OCI-LY7 (cell line): ENCODE measurements around the gene UBA6.

Experiments used
- EZH2phosphoT487 ChIP-seq: fragments of 200-600 bp; sonication (generic); IDR thresholded peaks from 2 replicates; pipeline ENCODE4 v1.6.1; 2018; ENCODE audit warnings: low read depth, borderline replicate concordance, mild to moderate bottlenecking, mixed run types, antibody characterized with exemption, low read length, moderate library complexity, mixed read lengths
- TF ChIP-seq, protein P1 (sequence below): fragments of 200-600 bp; sonication (generic); conservative IDR thresholded peaks from 2 replicates; pipeline ENCODE4 v1.5.1; 2014; ENCODE audit warnings: mild to moderate bottlenecking, antibody characterized with exemption, low read length, moderate library complexity, mixed read lengths

DNA sequence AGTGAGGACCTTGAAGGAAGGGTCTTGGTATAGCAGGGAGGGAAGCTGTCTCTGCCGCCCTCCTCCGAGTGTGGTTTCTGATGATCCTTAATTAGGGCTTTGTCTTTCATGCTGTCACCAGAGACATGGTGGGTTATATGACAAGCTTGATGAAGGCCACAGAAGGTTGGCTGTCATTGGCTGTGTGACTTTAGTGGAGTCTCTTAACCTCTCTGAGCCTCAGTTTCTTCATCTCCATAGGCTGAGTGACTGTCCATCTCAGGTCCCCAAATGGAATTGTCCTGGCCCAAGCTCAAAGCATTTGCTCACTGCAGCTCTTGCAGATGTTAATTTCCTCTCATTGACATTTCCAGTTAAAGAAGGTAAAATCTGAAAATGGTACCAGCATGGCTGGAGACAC lies 16.6 kb upstream of the UBA6 start:
- TF ChIP-seq, protein P1, sequence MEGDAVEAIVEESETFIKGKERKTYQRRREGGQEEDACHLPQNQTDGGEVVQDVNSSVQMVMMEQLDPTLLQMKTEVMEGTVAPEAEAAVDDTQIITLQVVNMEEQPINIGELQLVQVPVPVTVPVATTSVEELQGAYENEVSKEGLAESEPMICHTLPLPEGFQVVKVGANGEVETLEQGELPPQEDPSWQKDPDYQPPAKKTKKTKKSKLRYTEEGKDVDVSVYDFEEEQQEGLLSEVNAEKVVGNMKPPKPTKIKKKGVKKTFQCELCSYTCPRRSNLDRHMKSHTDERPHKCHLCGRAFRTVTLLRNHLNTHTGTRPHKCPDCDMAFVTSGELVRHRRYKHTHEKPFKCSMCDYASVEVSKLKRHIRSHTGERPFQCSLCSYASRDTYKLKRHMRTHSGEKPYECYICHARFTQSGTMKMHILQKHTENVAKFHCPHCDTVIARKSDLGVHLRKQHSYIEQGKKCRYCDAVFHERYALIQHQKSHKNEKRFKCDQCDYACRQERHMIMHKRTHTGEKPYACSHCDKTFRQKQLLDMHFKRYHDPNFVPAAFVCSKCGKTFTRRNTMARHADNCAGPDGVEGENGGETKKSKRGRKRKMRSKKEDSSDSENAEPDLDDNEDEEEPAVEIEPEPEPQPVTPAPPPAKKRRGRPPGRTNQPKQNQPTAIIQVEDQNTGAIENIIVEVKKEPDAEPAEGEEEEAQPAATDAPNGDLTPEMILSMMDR = no peak
- no peak for TF ChIP-seq EZH2phosphoT487
